Endothelial cell of umbilical vein (primary cell): ENCODE measurements around the gene TRIM29. TPM values are rescaled to one million over a fixed set of nuclear protein-coding genes. Genes with fewer than 3 reads are reported as not detected.

Source experiments
- BruUV-seq: library from RNA; stranded (reverse); fragments of 400-500 nt; replicated peaks from 2 replicates; lab custom pipeline; 2021; lab: Mats Ljungman, UMichigan
- CTCF ChIA-PET: fragments of 300-600, 350-600 bp; sonication (Branson Sonifier 250); formaldehyde crosslinking; loops from one replicate; lab custom pipeline; 2021; ENCODE audit warnings: antibody characterized with exemption, inconsistent platforms; lab: Charles Lee
- POLR2A ChIA-PET: fragments of 300-600, 350-600 bp; sonication (Branson Sonifier 250); formaldehyde crosslinking; loops from one replicate; lab custom pipeline; 2021; ENCODE audit warnings: antibody characterized with exemption, inconsistent platforms; lab: Charles Lee
- DNase-seq: peaks from one replicate; pipeline ENCODE4 v3.0.0-alpha.2; 2011; ENCODE audit warnings: low read depth, low spot score
- FAIRE-seq: peaks from 2 replicates; lab custom pipeline; 2011; peaks lifted over from hg19 to GRCh38; lab: Jason Lieb, UNC
- H2AFZ ChIP-seq: 2 replicates; pipeline ENCODE4 v1.6.0; 2012; ENCODE audit warnings: low read depth, low read length, control low read depth, inconsistent platforms
- H3K27ac ChIP-seq: 2 replicates; pipeline ENCODE4 v1.5.1; 2011; ENCODE audit warnings: low read depth, mild to moderate bottlenecking, control low read depth, low read length, moderate library complexity; ENCODE audit not compliant: insufficient read depth
- H3K27me3 ChIP-seq, 2 experiments: 2 replicates each; pipeline versions ENCODE4 v1.6.0 to v1.6.1; 2011; ENCODE audit warnings: low read length in 2 of 2, mixed read lengths in 1 of 2; ENCODE audit not compliant: control insufficient read depth in 2 of 2, insufficient read depth in 2 of 2
- H3K36me3 ChIP-seq, 2 experiments: 2 replicates in 1 of 2; 3 replicates in 1 of 2; pipeline ENCODE4 v1.5.1; 2011; ENCODE audit warnings: low read length in 2 of 2, mild to moderate bottlenecking in 1 of 2, moderate library complexity in 1 of 2; ENCODE audit not compliant: control insufficient read depth in 2 of 2, insufficient read depth in 2 of 2; ENCODE audit errors: extremely low read depth in 1 of 2
- H3K4me1 ChIP-seq: 3 replicates; pipeline ENCODE4 v1.5.1; 2011; ENCODE audit warnings: mild to moderate bottlenecking, low read length; ENCODE audit not compliant: control insufficient read depth, insufficient read depth; ENCODE audit errors: extremely low read depth
- H3K4me2 ChIP-seq: 2 replicates; pipeline ENCODE4 v1.6.1; 2011; ENCODE audit warnings: low read length, control low read depth, mixed read lengths; ENCODE audit not compliant: insufficient read depth
- H3K4me3 ChIP-seq, 3 experiments: fragments of 200-600 bp in 1 of 3; sonication (generic), shearing (Covaris generic) in 1 of 3; replicated peaks in 1 of 3; 2 replicates each; pipeline ENCODE4 v1.5.1; 2011 to 2016; ENCODE audit warnings: control low read depth in 3 of 3, low read length in 3 of 3, mild to moderate bottlenecking in 2 of 3, inconsistent platforms in 1 of 3, low read depth in 1 of 3, moderate library complexity in 1 of 3; ENCODE audit not compliant: insufficient read depth in 1 of 3
- H3K79me2 ChIP-seq: 2 replicates; pipeline ENCODE4 v1.6.0; 2012; ENCODE audit warnings: low read length, inconsistent platforms; ENCODE audit not compliant: control insufficient read depth, insufficient read depth
- H3K9ac ChIP-seq: replicated peaks from 2 replicates; pipeline ENCODE3; 2011; ENCODE audit warnings: low read length, control low read depth; ENCODE audit not compliant: insufficient read depth; ENCODE audit errors: extremely low read depth
- H3K9me1 ChIP-seq: replicated peaks from 3 replicates; pipeline ENCODE4 v1.6.0; 2011; ENCODE audit warnings: mild to moderate bottlenecking, low read length; ENCODE audit not compliant: control insufficient read depth, insufficient read depth; ENCODE audit errors: extremely low read depth
- H3K9me3 ChIP-seq: replicated peaks from 2 replicates; pipeline ENCODE4 v1.5.1; 2012; ENCODE audit warnings: low read length, inconsistent platforms; ENCODE audit not compliant: control insufficient read depth, insufficient read depth
- H4K20me1 ChIP-seq: replicated peaks from 2 replicates; pipeline ENCODE3; 2011; ENCODE audit warnings: mild to moderate bottlenecking, low read length; ENCODE audit not compliant: control insufficient read depth, insufficient read depth; ENCODE audit errors: extremely low read depth
- CTCF ChIP-seq, 2 donors: IDR thresholded peaks; 1 replicate in 1 of 2; 2 replicates in 1 of 2; pipeline ENCODE4 v1.5.1; 2011; ENCODE audit warnings: low read length in 2 of 2, mild to moderate bottlenecking in 2 of 2, moderate library complexity in 2 of 2, control low read depth in 1 of 2, inconsistent platforms in 1 of 2, low read depth in 1 of 2; ENCODE audit not compliant: insufficient read depth in 1 of 2; ENCODE audit errors: extremely low read depth in 1 of 2
- FOS ChIP-seq: IDR thresholded peaks from 2 replicates; pipeline ENCODE4 v1.6.1; 2011; ENCODE audit warnings: mild to moderate bottlenecking, low read length, moderate library complexity, borderline replicate concordance; ENCODE audit not compliant: insufficient read depth
- GATA2 ChIP-seq: IDR thresholded peaks from 2 replicates; pipeline ENCODE4 v1.7.0; 2011; ENCODE audit warnings: low read depth, mild to moderate bottlenecking, moderate library complexity, mixed read lengths, low read length; ENCODE audit not compliant: insufficient read length, insufficient read depth
- MAX ChIP-seq: IDR thresholded peaks from 2 replicates; pipeline ENCODE4 v1.6.1; 2011; ENCODE audit not compliant: insufficient read depth, insufficient read length
- MYC ChIP-seq: IDR thresholded peaks from one replicate; pipeline ENCODE4 v1.6.1; 2011; ENCODE audit warnings: mild to moderate bottlenecking, low read depth, low read length
- POLR2A ChIP-seq: IDR thresholded peaks from 2 replicates; pipeline ENCODE4 v1.6.1; 2012; ENCODE audit warnings: low read depth, mild to moderate bottlenecking, control low read depth, low read length
- dilution Hi-C: fragments of 300-500 bp; cut with MboI; formaldehyde crosslinking; loops from one replicate; pipeline ENCODE4 v1.15.0; 2019; ENCODE audit warnings: low sequenced_read_pairs; ENCODE audit not compliant: extremely low pct_ligation_motif_present
- intact Hi-C: fragments of 100-400 bp; cut with micrococcal nuclease; formaldehyde crosslinking; loops from one replicate; pipeline ENCODE4 v1.10.0; 2022
- polyA plus RNA-seq, 4 experiments: library from polyadenylated mRNA; depleted of rRNA in 3 of 4; stranded (reverse) in 3 of 4; unstranded in 1 of 4; fragments of >200 nt; gene quantifications; 2 replicates each; pipeline versions ENCODE4 v1.2.1 to v1.2.3, GENCODE V29; 2011 to 2012; ENCODE audit warnings: missing spikeins in 1 of 4
- total RNA-seq: library from RNA; stranded (reverse); gene quantifications from 2 replicates; pipeline ENCODE4 v1.2.3, GENCODE V29; 2021

Gene TRIM29
- total and polyA plus RNA-seq, 2 donors (not counting 3 experiments of a cell fraction or from before 2014, with no cell fraction given), result not detected

- POLR2A ChIA-PET, result no interaction called here
- dilution Hi-C loops, result no loop called here
- intact Hi-C loops, result no loop called here
- no peaks in the 10 kb centered on the region for H3K9me3 ChIP-seq
- H3K4me2 ChIP-seq, result no peak overlapping the region
- FAIRE-seq (no peak), DNase-seq (no peak)
- no peaks in the 10 kb centered on the region for H3K79me2 ChIP-seq
- no peaks in the 10 kb centered on the region for H3K27me3 ChIP-seq
- no peaks in the 10 kb centered on the region for H3K4me1 ChIP-seq
- TF ChIP-seq GATA2 (no peak), FOS (no peak), CTCF (IDR thresholded peaks at IDR 0.05; ENCODE audit: extremely low read depth in 1 of 2, insufficient read depth in 1 of 2, low read depth in 1 of 2, low read length in 2 of 2) (no peak)
- no peak overlapping the region for H3K4me3 ChIP-seq
- no peaks in the 10 kb centered on the region for H3K36me3 ChIP-seq
- no TSS peak for BruUV-seq
- no peak overlapping the region for H3K9ac ChIP-seq
- no peaks in the 10 kb centered on the region for H4K20me1 ChIP-seq
- CTCF ChIA-PET, result no interaction called here
- H3K27ac ChIP-seq, result no peak overlapping the region
- H3K9me1 ChIP-seq, result no peaks in the 10 kb centered on the region
- H2AFZ ChIP-seq, result no peak overlapping the region
Measured at GRCh38 chr11:120065176-120065575, 72.7 kb downstream of the TRIM29 start.

- no peaks in the 10 kb centered on the region for H3K4me1 ChIP-seq
- H3K4me3 ChIP-seq, result no peak overlapping the region
- ChIA-PET CTCF (no interaction called here), POLR2A (no interaction called here)
- no TSS peak for BruUV-seq
- no peaks in the 10 kb centered on the region for H3K27me3 ChIP-seq
- FAIRE-seq (no peak), DNase-seq (no peak)
- no peak for TF ChIP-seq MAX
- no peak for TF ChIP-seq POLR2A
- no peak for TF ChIP-seq MYC
- no peaks in the 10 kb centered on the region for H3K79me2 ChIP-seq
- no peak overlapping the region for H3K27ac ChIP-seq
- dilution Hi-C loops, result no loop called here
- H3K9ac ChIP-seq, result no peak overlapping the region
- H2AFZ ChIP-seq, result no peak overlapping the region
- H3K36me3 ChIP-seq, result no peaks in the 10 kb centered on the region
- H4K20me1 ChIP-seq, result no peaks in the 10 kb centered on the region
- no peak overlapping the region for H3K4me2 ChIP-seq
- H3K9me1 ChIP-seq, result no peaks in the 10 kb centered on the region
- intact Hi-C loops, result no loop called here
- no peaks in the 10 kb centered on the region for H3K9me3 ChIP-seq
Measured at GRCh38 chr11:120064341-120064740, 73.6 kb downstream of the TRIM29 start.
